SU-DHL-6 (cell line): ENCODE measurements around the gene MORN3.

Experiments used
- H2AFZ ChIP-seq: fragments of 200-600 bp; sonication (generic); 2 replicates; pipeline ENCODE4 v1.6.1; 2014; ENCODE audit warnings: low read depth, mild to moderate bottlenecking, moderate library complexity, mixed read lengths, antibody characterized with exemption, low read length; ENCODE audit not compliant: severe bottlenecking
- H3F3A ChIP-seq: fragments of 200-600 bp; shearing (Covaris generic); 2 replicates; pipeline ENCODE4 v1.6.0; 2016; ENCODE audit warnings: antibody characterized with exemption, mild to moderate bottlenecking; ENCODE audit not compliant: insufficient read depth
- H3K27ac ChIP-seq: fragments of 200-600 bp; sonication (generic); 2 replicates; pipeline ENCODE4 v1.5.1; 2016; ENCODE audit warnings: low read depth, mild to moderate bottlenecking, low read length, moderate library complexity, mixed read lengths
- H3K27me3 ChIP-seq: fragments of 200-600 bp; sonication (generic), shearing (Covaris generic); 2 replicates; pipeline ENCODE4 v1.6.0; 2014; ENCODE audit warnings: mild to moderate bottlenecking, low read length
- H3K36me3 ChIP-seq: fragments of 200-600 bp; sonication (generic); 2 replicates; pipeline ENCODE4 v1.6.1; 2014; ENCODE audit warnings: mild to moderate bottlenecking, low read length, mixed read lengths
- H3K4me2 ChIP-seq: fragments of 300-600, 200-600 bp; shearing (Covaris generic), sonication (generic); 2 replicates; pipeline ENCODE4 v1.6.0; 2014; ENCODE audit warnings: low read length, low read depth, mild to moderate bottlenecking; ENCODE audit not compliant: poor library complexity, severe bottlenecking
- H3K4me3 ChIP-seq: fragments of 200-600 bp; sonication (generic); 2 replicates; pipeline ENCODE4 v1.5.1; 2014; ENCODE audit warnings: antibody characterized with exemption, low read length, mild to moderate bottlenecking, mixed read lengths; ENCODE audit not compliant: insufficient read depth, poor library complexity, severe bottlenecking
- H3K79me2 ChIP-seq: fragments of 200-600 bp; sonication (generic); 2 replicates; pipeline ENCODE4 v1.6.1; 2014; ENCODE audit warnings: mild to moderate bottlenecking, low read length, moderate library complexity; ENCODE audit not compliant: insufficient read depth
- H3K9ac ChIP-seq: fragments of 200-600 bp; sonication (generic); 2 replicates; pipeline ENCODE4 v1.7.0; 2014; ENCODE audit warnings: mild to moderate bottlenecking, low read length
- H3K9me2 ChIP-seq: fragments of 200-600 bp; sonication (generic); replicated peaks from 2 replicates; pipeline ENCODE4 v1.6.1; 2014; ENCODE audit warnings: low read length; ENCODE audit not compliant: insufficient read depth
- H3K9me3 ChIP-seq: fragments of 200-600 bp; sonication (generic); 2 replicates; pipeline ENCODE4 v1.6.1; 2014; ENCODE audit warnings: low read length, mixed read lengths; ENCODE audit not compliant: insufficient read depth
- H4K20me1 ChIP-seq: fragments of 200-600 bp; sonication (generic); 2 replicates; pipeline ENCODE4 v1.6.1; 2014; ENCODE audit warnings: low read depth, mild to moderate bottlenecking, antibody characterized with exemption, low read length, moderate library complexity, mixed read lengths
- CTCF ChIP-seq: fragments of 200-600 bp; sonication (generic); IDR thresholded peaks from one replicate; pipeline ENCODE4 v1.5.1; 2017; ENCODE audit warnings: antibody characterized with exemption, mild to moderate bottlenecking, low read length, moderate library complexity; ENCODE audit not compliant: insufficient read depth, poor library complexity, severe bottlenecking
- EZH2phosphoT487 ChIP-seq: fragments of 200-600 bp; sonication (generic), shearing (Covaris generic); conservative IDR thresholded peaks from 2 replicates; pipeline ENCODE4 v1.6.1; 2018; ENCODE audit warnings: mild to moderate bottlenecking, antibody characterized with exemption, low read length, moderate library complexity, mixed read lengths

MORN3 gene

GRCh38 chr12:121678716-121679300 lies 9.4 kb upstream of the MORN3 start:
- no peak overlapping the region for H3K9ac ChIP-seq
- H3K36me3 ChIP-seq, result no peaks in the 10 kb centered on the region

GRCh38 chr12:121678305-121678704 lies 8.9 kb upstream of the MORN3 start:
- no peaks in the 10 kb centered on the region for H3K36me3 ChIP-seq
- no peak overlapping the region for H3K4me2 ChIP-seq
- H4K20me1 ChIP-seq, result no peaks in the 10 kb centered on the region
- H3K9me3 ChIP-seq, result no peaks in the 10 kb centered on the region
- H3K27ac ChIP-seq, result no peak overlapping the region
- peaks cover 4% of the 10 kb centered on the region; the same call in 1 of the 2 replicates for H3F3A ChIP-seq
- H3K9me2 ChIP-seq, result no peaks in the 10 kb centered on the region
- TF ChIP-seq CTCF (no peak), EZH2phosphoT487 (no peak)
- H3K79me2 ChIP-seq, result no peaks in the 10 kb centered on the region
- no peaks in the 10 kb centered on the region for H3K27me3 ChIP-seq
- no peak overlapping the region for H3K4me3 ChIP-seq
- H2AFZ ChIP-seq, result no peak overlapping the region
- no peak overlapping the region for H3K9ac ChIP-seq

More at GRCh38 chr12:121678716-121679300, 9.4 kb upstream of the MORN3 start:
- Histone ChIP-seq H3F3A (peaks cover 4% of the 10 kb centered on the region; the same call in 1 of the 2 replicates), H3K79me2 (no peaks in the 10 kb centered on the region), H3K9me2 (no peaks in the 10 kb centered on the region), H3K4me2 (no peak overlapping the region), H3K4me3 (no peak overlapping the region), H3K27ac (no peak overlapping the region), H3K27me3 (no peaks in the 10 kb centered on the region), H4K20me1 (no peaks in the 10 kb centered on the region), H3K9me3 (no peaks in the 10 kb centered on the region), H2AFZ (no peak overlapping the region)
- TF ChIP-seq EZH2phosphoT487 (no peak), CTCF (no peak)

- H3K27ac ChIP-seq, result no peak overlapping the region
- H3F3A ChIP-seq, result peaks cover 8% of the 10 kb centered on the region
- no peak overlapping the region for H2AFZ ChIP-seq
- no peaks in the 10 kb centered on the region for H3K9me2 ChIP-seq
- TF ChIP-seq EZH2phosphoT487 (no peak), CTCF (no peak)
- no peaks in the 10 kb centered on the region for H3K36me3 ChIP-seq
- H4K20me1 ChIP-seq, result no peaks in the 10 kb centered on the region
- no peaks in the 10 kb centered on the region for H3K79me2 ChIP-seq
- no peaks in the 10 kb centered on the region for H3K9me3 ChIP-seq
- H3K9ac ChIP-seq, result no peak overlapping the region
- H3K4me2 ChIP-seq, result no peak overlapping the region
- no peaks in the 10 kb centered on the region for H3K27me3 ChIP-seq
- H3K4me3 ChIP-seq, result no peak overlapping the region
Measured at GRCh38 chr12:121676190-121676589, 6.7 kb upstream of the MORN3 start.
